Peyer's patch (tissue), 4 donors: ENCODE data around the gene GREM2.

Experiments
- POLR2A ChIP-seq, 2 donors: fragments of 450-650 bp; IDR thresholded peaks; one replicate each; pipeline ENCODE4 v1.5.1; 2017; ENCODE audit warnings: antibody characterized with exemption in 2 of 2, mild to moderate bottlenecking in 2 of 2, moderate library complexity in 2 of 2
- TF ChIP-seq, protein P1 (sequence below), 6 experiments: fragments of 450-650 bp in 4 of 6; fragments of 200-600 bp in 2 of 6; sonication (generic) in 1 of 6; IDR thresholded peaks; one replicate each; pipeline ENCODE4 v1.5.1; 2017 to 2019; ENCODE audit warnings: antibody characterized with exemption in 6 of 6, mild to moderate bottlenecking in 3 of 6, moderate library complexity in 1 of 6

DNA sequence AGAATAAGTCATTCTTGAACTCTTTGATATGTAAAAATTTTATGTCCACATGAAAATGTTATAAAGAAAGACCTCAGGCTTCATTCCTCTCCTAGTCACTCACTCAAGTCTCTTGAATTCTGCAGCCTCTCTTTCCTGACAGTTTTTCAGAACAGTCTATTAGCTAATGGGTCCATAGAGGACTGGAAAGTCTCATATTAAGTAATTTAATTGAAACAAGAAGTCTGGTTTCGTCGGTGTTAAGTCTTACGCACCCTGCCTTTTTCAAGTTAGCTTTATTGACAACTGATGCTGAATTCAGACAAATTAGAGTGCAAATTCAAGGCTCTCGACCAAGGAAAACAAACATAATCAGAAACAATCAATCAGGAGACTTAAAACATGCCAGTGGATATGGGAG is 105.8 kb downstream of the GREM2 start:
- TF ChIP-seq, protein P1, sequence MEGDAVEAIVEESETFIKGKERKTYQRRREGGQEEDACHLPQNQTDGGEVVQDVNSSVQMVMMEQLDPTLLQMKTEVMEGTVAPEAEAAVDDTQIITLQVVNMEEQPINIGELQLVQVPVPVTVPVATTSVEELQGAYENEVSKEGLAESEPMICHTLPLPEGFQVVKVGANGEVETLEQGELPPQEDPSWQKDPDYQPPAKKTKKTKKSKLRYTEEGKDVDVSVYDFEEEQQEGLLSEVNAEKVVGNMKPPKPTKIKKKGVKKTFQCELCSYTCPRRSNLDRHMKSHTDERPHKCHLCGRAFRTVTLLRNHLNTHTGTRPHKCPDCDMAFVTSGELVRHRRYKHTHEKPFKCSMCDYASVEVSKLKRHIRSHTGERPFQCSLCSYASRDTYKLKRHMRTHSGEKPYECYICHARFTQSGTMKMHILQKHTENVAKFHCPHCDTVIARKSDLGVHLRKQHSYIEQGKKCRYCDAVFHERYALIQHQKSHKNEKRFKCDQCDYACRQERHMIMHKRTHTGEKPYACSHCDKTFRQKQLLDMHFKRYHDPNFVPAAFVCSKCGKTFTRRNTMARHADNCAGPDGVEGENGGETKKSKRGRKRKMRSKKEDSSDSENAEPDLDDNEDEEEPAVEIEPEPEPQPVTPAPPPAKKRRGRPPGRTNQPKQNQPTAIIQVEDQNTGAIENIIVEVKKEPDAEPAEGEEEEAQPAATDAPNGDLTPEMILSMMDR (IDR thresholded peaks at IDR 0.05): no peak
- no peak for TF ChIP-seq POLR2A (IDR thresholded peaks at IDR 0.05)
